ENCODE measurements around the gene LZTR1.

Gene LZTR1

DNA sequence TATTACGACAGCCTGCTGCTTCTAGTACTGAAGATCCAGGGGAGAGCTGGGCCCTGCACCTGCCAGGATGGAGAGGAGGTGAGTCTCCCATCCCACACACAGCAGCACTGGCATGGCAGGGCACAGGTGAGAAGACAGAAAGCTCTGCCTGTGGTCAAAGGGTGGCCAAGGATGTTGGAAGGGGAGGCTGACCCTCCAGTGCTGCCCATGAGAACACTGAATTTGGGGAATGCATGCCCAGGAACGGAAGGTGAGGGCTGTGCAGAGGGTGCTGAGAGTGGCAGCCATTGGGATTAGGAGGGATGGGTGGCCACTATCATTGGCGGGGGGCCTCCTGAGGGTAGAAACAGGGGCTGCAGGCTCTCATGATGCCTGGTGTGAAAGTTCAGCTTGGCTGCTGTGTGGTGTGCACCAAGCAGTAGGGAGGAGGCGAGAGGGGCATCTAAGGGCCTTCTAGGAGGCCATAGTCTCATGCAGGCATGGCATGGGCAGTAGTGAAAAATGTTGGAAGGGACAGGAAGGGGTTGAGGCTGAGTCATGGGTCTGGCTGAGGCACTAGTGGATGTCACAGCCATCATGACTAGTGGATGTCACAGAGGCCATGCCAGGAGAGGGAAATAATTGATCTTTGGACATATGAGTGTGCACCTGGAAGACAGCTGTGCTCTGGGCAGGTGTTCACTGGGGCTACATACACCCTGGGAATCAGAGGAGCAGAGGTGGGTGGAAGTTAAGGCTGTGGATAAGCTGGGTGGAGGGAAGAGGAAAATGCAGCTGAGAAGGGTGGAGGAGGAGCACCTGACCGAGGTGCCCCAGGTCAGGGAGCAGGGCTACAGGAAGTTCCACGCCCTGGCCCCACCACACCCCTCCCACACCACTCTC, 61.1 kb downstream of the LZTR1 start:
- TF ChIP-seq REST (IDR thresholded peaks at IDR 0.05; ENCODE audit: low read depth) (no peak), NFIC (IDR thresholded peaks at IDR 0.05) (no peak), EGR1 (IDR thresholded peaks at IDR 0.05) (no peak), ZBTB7A (IDR thresholded peaks at IDR 0.05; ENCODE audit: low read depth) (no peak), RAD21 (IDR thresholded peaks at IDR 0.05; ENCODE audit: low read depth) (no peak), CEBPB (IDR thresholded peaks at IDR 0.05) (no peak), FOXM1 (IDR thresholded peaks at IDR 0.05; ENCODE audit: borderline replicate concordance, low read depth) (no peak), TEAD4 (IDR thresholded peaks at IDR 0.05) (no peak), TAF1 (IDR thresholded peaks at IDR 0.05; ENCODE audit: low read depth) (no peak), CREB1 (IDR thresholded peaks at IDR 0.05; ENCODE audit: low read depth) (no peak), TCF12 (IDR thresholded peaks at IDR 0.05; ENCODE audit: low read depth) (no peak), YY1 (IDR thresholded peaks at IDR 0.05; ENCODE audit: low read depth) (no peak), EP300 (IDR thresholded peaks at IDR 0.05; ENCODE audit: borderline replicate concordance) (no peak), USF1 (IDR thresholded peaks at IDR 0.05) (no peak)
- TF ChIP-seq, protein P1, sequence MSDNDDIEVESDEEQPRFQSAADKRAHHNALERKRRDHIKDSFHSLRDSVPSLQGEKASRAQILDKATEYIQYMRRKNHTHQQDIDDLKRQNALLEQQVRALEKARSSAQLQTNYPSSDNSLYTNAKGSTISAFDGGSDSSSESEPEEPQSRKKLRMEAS (IDR thresholded peaks at IDR 0.05), result no peak

- TF ChIP-seq TEAD4 (IDR thresholded peaks at IDR 0.05), result no peak
- no peak for TF ChIP-seq FOXM1 (IDR thresholded peaks at IDR 0.05; ENCODE audit: borderline replicate concordance, low read depth)
- no peak for TF ChIP-seq USF1 (IDR thresholded peaks at IDR 0.05)
- no peak for TF ChIP-seq REST (IDR thresholded peaks at IDR 0.05; ENCODE audit: low read depth)
- no peak for TF ChIP-seq EGR1 (IDR thresholded peaks at IDR 0.05)
- no peak for TF ChIP-seq TAF1 (IDR thresholded peaks at IDR 0.05; ENCODE audit: low read depth)
- TF ChIP-seq CEBPB (IDR thresholded peaks at IDR 0.05), result no peak
- TF ChIP-seq CREB1 (IDR thresholded peaks at IDR 0.05; ENCODE audit: low read depth), result no peak
- TF ChIP-seq, protein P1 (IDR thresholded peaks at IDR 0.05), result no peak
- no peak for TF ChIP-seq NFIC (IDR thresholded peaks at IDR 0.05)
These were observed 61.9 kb downstream of the LZTR1 start for GRCh38 chr22:21043860-21044535.

- no peak for TF ChIP-seq CEBPB (IDR thresholded peaks at IDR 0.05)
- TF ChIP-seq USF1 (IDR thresholded peaks at IDR 0.05), result no peak
- TF ChIP-seq YY1 (IDR thresholded peaks at IDR 0.05; ENCODE audit: low read depth), result no peak
- no peak for TF ChIP-seq EGR1 (IDR thresholded peaks at IDR 0.05)
- no peak for TF ChIP-seq TEAD4 (IDR thresholded peaks at IDR 0.05)
- no peak for TF ChIP-seq CREB1 (IDR thresholded peaks at IDR 0.05; ENCODE audit: low read depth)
- TF ChIP-seq ZBTB7A (IDR thresholded peaks at IDR 0.05; ENCODE audit: low read depth), result no peak
- TF ChIP-seq REST (IDR thresholded peaks at IDR 0.05; ENCODE audit: low read depth), result no peak
- no peak for TF ChIP-seq EP300 (IDR thresholded peaks at IDR 0.05; ENCODE audit: borderline replicate concordance)
- TF ChIP-seq NFIC (IDR thresholded peaks at IDR 0.05), result no peak
- no peak for TF ChIP-seq TAF1 (IDR thresholded peaks at IDR 0.05; ENCODE audit: low read depth)
- no peak for TF ChIP-seq RAD21 (IDR thresholded peaks at IDR 0.05; ENCODE audit: low read depth)
These were observed 63.0 kb downstream of the LZTR1 start for GRCh38 chr22:21044931-21045584.
